Tibial nerve (tissue), 4 donors: Measurements from ENCODE around the gene SH2D3C.

Experiments
- EP300 ChIP-seq, 2 donors: sonication (generic); formaldehyde crosslinking; IDR thresholded peaks; one replicate each; pipeline ENCODE4 v1.6.1; 2017; ENCODE audit warnings: antibody characterized with exemption in 2 of 2, mild to moderate bottlenecking in 1 of 2
- POLR2A ChIP-seq, 2 donors: fragments of 450-650 bp; IDR thresholded peaks; one replicate each; pipeline ENCODE4 v1.6.1; 2017; ENCODE audit warnings: antibody characterized with exemption in 2 of 2, mild to moderate bottlenecking in 2 of 2, moderate library complexity in 2 of 2
- TF ChIP-seq, protein P1 (sequence below), 5 experiments: fragments of 200-600 bp in 3 of 5; fragments of 450-650 bp in 2 of 5; sonication (generic) in 3 of 5; IDR thresholded peaks; one replicate each; pipeline ENCODE4 v1.5.1; 2016 to 2019; ENCODE audit warnings: antibody characterized with exemption in 5 of 5, mild to moderate bottlenecking in 3 of 5, moderate library complexity in 2 of 5

DNA sequence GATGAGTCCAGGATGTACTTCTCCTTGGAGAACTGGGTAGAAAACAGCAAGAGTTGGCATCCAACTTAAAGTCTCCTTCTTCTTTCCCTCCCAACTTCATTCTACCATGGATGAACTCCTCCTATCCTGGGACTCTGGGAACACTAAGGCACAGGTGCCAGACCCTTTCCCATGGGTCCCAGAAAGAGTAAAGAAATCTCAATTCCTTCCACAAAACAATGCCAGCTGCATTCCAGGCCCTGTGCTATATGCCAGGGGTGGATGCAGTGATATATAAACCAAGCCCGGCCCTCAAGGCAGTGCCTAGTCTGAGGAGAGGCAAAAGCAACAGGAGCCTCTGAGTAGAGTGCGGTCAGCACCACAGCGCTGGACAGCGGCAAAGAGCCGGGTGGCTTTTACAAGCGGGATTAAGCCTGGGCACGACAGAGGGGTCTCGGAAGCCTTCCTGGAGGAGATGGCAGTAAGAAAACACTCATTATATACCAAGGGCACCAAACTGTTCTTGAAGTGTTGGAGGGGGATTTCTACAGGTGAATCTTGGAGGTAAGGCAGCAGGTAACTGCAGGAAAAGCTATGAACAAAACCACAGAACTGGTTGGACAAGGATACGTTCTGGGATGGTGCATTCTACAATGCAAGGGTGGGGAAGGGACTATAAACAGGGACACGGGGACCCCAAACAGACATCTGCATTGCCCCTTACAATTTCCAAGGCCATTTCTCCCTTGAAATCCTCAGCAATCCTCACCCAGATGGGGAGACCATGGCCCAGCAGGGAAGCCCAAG lies 27.0 kb downstream of the SH2D3C start:
- TF ChIP-seq, protein P1, sequence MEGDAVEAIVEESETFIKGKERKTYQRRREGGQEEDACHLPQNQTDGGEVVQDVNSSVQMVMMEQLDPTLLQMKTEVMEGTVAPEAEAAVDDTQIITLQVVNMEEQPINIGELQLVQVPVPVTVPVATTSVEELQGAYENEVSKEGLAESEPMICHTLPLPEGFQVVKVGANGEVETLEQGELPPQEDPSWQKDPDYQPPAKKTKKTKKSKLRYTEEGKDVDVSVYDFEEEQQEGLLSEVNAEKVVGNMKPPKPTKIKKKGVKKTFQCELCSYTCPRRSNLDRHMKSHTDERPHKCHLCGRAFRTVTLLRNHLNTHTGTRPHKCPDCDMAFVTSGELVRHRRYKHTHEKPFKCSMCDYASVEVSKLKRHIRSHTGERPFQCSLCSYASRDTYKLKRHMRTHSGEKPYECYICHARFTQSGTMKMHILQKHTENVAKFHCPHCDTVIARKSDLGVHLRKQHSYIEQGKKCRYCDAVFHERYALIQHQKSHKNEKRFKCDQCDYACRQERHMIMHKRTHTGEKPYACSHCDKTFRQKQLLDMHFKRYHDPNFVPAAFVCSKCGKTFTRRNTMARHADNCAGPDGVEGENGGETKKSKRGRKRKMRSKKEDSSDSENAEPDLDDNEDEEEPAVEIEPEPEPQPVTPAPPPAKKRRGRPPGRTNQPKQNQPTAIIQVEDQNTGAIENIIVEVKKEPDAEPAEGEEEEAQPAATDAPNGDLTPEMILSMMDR (IDR thresholded peaks at IDR 0.05), result no peak
- TF ChIP-seq POLR2A (IDR thresholded peaks at IDR 0.05), result no peak
- no peak for TF ChIP-seq EP300 (IDR thresholded peaks at IDR 0.05)
